ENCODE data around the gene NAALADL2.

NAALADL2 gene

GRCh38 chr3:175619369-175619768 lies 760.2 kb downstream of the NAALADL2 start:
- DNase-seq: no peak

- DNase-seq: no peak
Measured at GRCh38 chr3:175620093-175620492, 761.0 kb downstream of the NAALADL2 start.

- DNase-seq: no peak
Measured at GRCh38 chr3:175620532-175620931, 761.4 kb downstream of the NAALADL2 start.

- no peak for DNase-seq
Measured at GRCh38 chr3:175640958-175641357, 781.8 kb downstream of the NAALADL2 start.

- no peak for DNase-seq
Measured at GRCh38 chr3:175646865-175647264, 787.7 kb downstream of the NAALADL2 start.

- DNase-seq: no peak
Measured at GRCh38 chr3:175648899-175649298, 789.8 kb downstream of the NAALADL2 start.

- DNase-seq: no peak
Measured at GRCh38 chr3:175651716-175652115, 792.6 kb downstream of the NAALADL2 start.

- no peak for DNase-seq
Measured at GRCh38 chr3:175655351-175655750, 796.2 kb downstream of the NAALADL2 start.

GRCh38 chr3:175656461-175656860 lies 797.3 kb downstream of the NAALADL2 start:
- DNase-seq: no peak

GRCh38 chr3:175659670-175660350 lies 800.7 kb downstream of the NAALADL2 start:
- no peak for DNase-seq

GRCh38 chr3:175662815-175663214 lies 803.7 kb downstream of the NAALADL2 start:
- DNase-seq: no peak

GRCh38 chr3:175664911-175665310 lies 805.8 kb downstream of the NAALADL2 start:
- DNase-seq: no peak

- no peak for DNase-seq
Measured at GRCh38 chr3:175668300-175668699, 809.2 kb downstream of the NAALADL2 start.

- no peak for DNase-seq
Measured at GRCh38 chr3:175670557-175670956, 811.4 kb downstream of the NAALADL2 start.

GRCh38 chr3:175672119-175672689 lies 813.1 kb downstream of the NAALADL2 start:
- DNase-seq: no peak

GRCh38 chr3:175679568-175679967 lies 820.4 kb downstream of the NAALADL2 start:
- no peak for DNase-seq

- DNase-seq: no peak
Measured at GRCh38 chr3:175692256-175692655, 833.1 kb downstream of the NAALADL2 start.

GRCh38 chr3:175695251-175695650 lies 836.1 kb downstream of the NAALADL2 start:
- DNase-seq: no peak

GRCh38 chr3:175702956-175703355 lies 843.8 kb downstream of the NAALADL2 start:
- no peak for DNase-seq

GRCh38 chr3:175704366-175705055 lies 845.4 kb downstream of the NAALADL2 start:
- DNase-seq: peak; percentile 28

GRCh38 chr3:175713268-175713667 lies 854.1 kb downstream of the NAALADL2 start:
- DNase-seq: no peak

GRCh38 chr3:175716446-175716845 lies 857.3 kb downstream of the NAALADL2 start:
- DNase-seq: no peak

GRCh38 chr3:175726228-175726627 lies 867.1 kb downstream of the NAALADL2 start:
- DNase-seq: no peak

GRCh38 chr3:175728566-175728965 lies 869.4 kb downstream of the NAALADL2 start:
- DNase-seq: no peak
